Cerebellar nuclear complex (tissue), 1 donor: ENCODE data around the gene OBSCN.

Experiments
- DNase-seq, 2 experiments: peaks; one replicate each; lab custom pipeline; 2025; lab: John Stamatoyannopoulos, UW

Gene OBSCN

DNA sequence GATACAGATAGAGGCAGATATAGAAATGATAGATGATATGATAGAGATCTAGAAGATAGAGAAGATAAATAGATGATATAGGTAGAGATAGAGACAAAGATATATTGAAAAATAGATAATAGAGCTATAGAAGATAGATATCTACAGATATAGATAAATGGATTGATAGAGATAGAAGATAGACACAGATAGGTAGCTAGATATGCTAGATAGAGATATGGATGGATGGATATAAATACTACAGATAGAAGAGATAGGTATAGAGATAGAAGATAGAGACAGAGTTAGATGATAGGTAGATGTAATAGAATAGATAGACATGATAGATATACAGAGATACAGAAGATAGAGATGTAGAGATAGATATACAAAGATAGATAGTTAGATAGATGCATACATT lies 177.4 kb downstream of the OBSCN start:
- no peak for DNase-seq

- no peak for DNase-seq
These were observed 179.5 kb downstream of the OBSCN start for GRCh38 chr1:228387321-228387720.

GRCh38 chr1:228390649-228391048 lies 182.8 kb downstream of the OBSCN start:
- DNase-seq: no peak

DNA sequence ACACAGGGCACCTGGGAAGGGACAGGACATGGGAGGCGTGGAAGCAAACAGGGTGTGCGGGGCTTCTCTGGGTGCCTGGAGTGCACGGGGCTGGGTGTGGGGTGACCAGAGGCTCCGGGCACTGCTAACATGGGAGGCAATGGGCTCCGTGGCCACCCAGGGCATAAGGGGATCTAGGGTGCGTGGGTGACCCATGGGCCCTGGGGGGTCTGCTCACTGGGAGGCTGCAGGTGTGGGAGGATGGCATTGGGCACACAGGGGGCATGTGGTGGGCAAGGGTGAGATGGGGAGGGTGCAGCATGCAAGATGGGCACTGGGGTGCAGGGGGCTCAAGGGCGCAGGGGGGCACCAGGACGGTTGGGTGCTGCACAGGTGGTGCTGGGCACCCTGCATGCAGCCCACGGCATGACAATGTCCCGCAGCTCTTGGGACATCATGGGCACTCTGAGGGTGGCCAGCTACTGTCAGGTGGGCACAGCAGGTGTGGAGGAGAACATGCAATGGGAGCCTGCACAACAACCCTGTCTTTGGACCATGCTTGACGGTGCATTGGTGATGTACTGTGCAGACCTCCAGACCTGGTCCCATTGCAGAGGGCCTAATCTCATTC lies 183.7 kb downstream of the OBSCN start:
- DNase-seq: no peak

DNA sequence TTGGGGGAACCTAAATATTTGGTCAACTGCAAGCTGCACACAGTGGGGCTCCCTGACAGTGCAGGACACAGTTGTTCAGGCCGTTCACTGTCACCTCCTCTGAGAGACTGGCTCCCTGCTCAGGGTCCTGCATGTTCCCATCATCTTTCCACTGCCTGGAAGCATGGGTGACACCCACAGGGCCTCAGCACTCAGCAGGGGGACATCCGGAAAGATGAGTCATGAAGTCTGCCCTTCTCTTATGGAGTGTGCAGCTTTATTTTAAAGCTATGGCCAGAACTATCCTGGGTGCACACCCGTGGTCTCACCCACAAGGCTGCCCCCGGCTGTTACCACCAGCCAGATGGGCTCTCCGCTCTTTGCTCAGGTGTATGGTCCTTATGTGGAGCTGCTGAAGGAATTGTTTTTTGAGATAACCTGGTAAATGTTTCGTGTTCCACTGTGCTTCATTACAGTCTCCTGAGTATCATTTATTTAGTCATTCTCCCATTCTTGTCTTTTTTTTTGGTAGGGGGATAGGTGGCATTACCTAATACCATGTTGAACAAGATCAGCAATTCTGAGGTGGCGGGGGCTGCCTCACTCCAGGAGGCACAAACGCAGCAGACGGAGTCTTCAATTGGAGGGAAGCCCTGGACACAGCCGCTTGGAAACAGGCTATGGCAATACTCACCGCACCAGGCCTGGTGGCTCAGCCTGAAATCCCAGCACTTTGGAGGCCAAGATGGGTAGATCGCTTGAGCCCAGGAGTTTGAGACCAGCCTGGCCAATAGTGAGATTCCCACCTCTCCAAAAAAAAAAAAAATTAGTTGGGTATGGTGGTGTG lies 184.5 kb downstream of the OBSCN start:
- no peak for DNase-seq

DNA sequence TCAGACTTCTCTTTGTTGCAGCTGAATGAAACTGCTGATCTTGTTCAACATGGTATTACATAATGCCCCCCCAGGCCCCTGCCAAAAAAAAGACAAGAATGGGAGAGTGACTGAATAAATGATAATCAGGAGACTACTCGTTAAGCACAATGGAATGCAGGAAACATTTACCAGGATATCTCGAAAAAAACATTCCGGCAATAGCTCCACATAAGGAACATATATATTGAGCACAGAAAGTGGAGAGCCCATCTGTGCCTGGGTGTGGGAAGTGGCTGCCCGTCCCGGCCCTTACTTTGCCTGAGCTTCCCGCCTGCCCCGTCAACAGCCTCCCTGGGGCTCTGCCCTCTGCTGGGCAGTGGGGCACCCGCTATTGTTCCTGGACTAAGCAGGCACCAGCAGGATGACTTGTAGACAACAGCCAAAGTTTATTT lies 185.4 kb downstream of the OBSCN start:
- no peak for DNase-seq

DNA sequence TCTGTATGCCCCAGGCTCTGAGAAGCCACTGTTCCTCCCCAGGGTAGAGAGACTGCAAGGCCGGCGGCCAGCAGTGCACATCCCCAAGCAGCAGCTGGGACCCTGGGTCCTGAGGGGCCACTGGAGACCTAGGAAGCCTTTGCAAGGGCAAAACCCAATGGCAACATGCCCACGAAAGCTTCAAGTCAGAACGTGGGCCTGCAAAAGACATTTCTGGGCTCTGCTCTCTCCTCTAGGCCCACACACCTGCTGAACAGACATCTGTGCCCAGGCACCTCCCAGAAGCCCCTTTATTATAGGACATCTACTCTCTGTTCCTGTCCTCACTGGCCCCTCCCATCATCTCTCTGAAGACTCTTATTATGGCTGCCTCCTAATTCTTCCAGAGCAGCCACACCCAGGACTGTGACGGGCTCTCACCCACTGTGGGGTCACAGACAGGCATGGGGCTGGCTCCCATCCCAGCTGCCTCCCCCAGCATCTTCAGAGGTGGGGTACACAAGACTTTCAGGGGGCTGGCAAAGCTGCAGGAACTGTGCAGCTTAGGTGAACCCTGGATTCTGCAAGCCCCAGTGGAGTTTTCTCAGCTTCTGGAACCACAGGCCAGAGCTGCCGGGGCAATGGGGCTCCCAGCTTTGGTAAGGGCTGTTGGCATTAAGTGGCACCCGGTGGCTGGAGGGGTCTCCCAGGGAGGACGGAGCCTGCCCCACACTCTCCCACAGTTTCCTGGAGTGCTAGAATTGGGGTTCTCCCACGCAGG lies 186.1 kb downstream of the OBSCN start:
- no peak for DNase-seq

GRCh38 chr1:228394571-228395394 lies 186.9 kb downstream of the OBSCN start:
- DNase-seq: no peak

GRCh38 chr1:228396770-228397662 lies 189.2 kb downstream of the OBSCN start:
- DNase-seq: no peak

GRCh38 chr1:228397966-228398365 lies 190.1 kb downstream of the OBSCN start:
- DNase-seq: no peak

DNA sequence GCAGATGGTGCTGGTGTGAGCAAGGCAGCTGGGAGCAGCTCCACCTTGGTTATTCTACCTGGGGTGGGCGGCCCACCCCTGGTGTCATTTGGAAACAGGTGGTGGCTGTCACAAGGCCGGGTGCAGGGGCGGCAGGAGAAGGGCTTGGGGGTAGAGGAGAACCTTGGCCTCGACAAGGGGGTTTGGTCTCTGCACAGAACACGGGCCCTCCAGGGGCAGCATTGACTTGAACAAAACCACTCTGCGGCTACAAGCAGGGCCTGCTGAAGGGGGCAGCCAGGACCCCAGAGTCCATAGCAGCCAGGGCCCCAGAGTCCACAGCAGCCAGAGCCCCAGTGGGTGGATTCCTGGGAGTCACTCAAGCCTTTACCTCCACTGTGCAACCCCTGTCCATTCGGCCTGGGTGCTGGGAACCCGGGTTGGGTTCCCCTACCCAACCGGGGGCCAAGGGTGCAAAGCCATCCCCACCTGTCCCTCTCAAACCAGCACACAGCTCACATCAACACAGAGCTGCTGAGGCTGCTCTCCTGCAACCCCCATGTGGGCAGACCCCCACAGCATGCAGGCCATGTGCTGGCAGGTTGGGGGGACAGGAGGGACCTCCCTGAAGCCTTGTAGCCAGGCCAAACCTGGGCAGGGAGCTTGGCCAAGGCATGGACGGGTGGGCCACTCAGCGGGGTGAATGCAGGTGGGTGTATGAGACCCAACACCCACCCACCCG lies 191.1 kb downstream of the OBSCN start:
- no peak for DNase-seq

GRCh38 chr1:228399531-228400236 lies 191.8 kb downstream of the OBSCN start:
- no peak for DNase-seq

- DNase-seq: no peak
These were observed 192.4 kb downstream of the OBSCN start for GRCh38 chr1:228400237-228400651.

DNA sequence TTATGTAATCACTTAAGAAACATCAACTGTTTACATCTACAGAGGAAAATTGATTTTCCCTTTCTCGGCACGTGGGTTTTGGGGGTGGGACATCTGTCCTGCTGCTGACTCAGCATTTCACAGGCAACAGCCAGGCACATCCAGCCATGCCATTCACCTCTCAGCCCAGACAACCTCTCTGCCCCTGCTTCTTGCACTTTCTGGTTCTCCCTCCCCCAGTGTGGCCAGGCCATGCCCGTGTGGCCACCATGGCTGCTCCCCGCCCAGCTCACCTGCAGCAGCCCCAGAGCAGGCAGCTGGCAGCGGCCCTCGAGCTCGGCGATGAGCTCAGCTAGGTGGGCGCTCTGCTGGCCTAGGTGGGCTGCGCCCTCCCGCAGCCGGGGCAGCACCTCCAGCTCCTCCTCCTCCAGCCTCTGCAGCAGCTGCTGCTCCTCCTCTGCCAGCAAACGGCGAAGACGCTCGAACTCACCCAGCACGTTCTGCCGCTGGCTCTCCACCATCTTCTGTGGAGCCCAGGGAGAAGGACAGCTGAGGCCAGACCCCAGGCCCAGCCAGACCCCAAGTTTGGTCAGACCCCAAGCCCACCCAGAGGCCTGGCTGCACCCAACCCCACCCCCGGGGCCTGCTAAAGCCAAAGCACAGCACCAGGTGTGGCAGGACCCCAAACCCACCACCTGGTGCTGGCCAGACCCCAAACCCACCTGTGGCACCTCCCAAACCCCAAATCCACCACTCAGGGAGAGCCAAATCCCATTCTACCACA lies 193.0 kb downstream of the OBSCN start:
- no peak for DNase-seq

GRCh38 chr1:228401782-228402640 lies 194.2 kb downstream of the OBSCN start:
- DNase-seq: no peak

DNA sequence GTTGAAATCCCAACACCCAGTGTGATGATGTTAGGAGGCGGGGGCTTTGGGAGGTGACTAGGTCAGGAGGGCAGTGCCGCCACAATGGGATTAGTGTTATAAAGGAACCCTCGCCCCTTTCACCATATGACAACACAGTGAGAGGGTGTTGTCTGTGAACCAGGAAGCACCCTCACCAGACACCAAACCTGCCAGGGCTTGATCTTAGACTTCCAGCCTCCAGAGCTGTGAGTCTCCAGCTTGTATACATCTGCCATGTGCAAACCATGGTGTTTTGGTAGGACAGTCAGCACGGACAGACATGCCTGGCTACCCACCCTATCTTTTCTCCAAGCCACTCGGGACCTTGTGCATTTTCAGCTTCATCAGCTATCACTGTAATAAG lies 194.8 kb downstream of the OBSCN start:
- no peak for DNase-seq

DNA sequence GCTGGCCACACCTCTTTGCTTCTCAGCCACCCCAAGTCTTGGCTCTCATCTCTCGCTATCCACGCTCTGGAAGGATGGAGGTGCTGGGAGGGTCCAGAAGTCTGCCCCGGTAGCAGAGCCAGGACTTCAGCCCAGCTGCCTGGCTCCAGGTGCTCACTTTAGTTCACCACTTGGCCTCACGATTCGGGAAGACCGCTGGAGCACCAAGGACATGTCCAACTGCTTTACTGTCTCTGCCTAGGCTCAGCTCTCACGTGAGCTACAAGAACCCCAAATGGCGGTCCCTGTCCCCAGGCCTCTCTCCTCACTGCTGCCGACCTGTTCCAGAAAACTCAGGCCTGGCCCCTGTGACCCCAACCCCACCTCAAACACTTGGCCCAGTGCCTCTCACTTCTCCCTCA lies 195.4 kb downstream of the OBSCN start:
- DNase-seq: no peak
